Caco-2 (cell line): ENCODE results near the gene HOXC13. TPM values are rescaled to one million over a fixed set of nuclear protein-coding genes. Genes with fewer than 3 reads are reported as not detected.
A peak's percentile ranks its signal among the peaks of the same experiment; 100 is the strongest.

ENCODE experiments used
- BruUV-seq: library from RNA; stranded (reverse); fragments of 400-500 nt; replicated peaks from 2 replicates; lab custom pipeline; 2021; lab: Mats Ljungman, UMichigan
- CTCF ChIA-PET: fragments of 300-600 bp; sonication (Branson Sonifier 250); formaldehyde crosslinking; loops from one replicate; lab custom pipeline; 2022; ENCODE audit warnings: antibody characterized with exemption; lab: Charles Lee
- POLR2A ChIA-PET: fragments of 300-600 bp; sonication (Branson Sonifier 250); formaldehyde crosslinking; loops from one replicate; lab custom pipeline; 2022; ENCODE audit warnings: antibody characterized with exemption; lab: Charles Lee
- DNase-seq, 2 experiments: peaks; one replicate each; pipeline versions ENCODE4 v3.0.0 to v3.0.0-alpha.2; 2020 to 2022
- H3K27me3 ChIP-seq: replicated peaks from 2 replicates; pipeline ENCODE4 v1.6.0; 2011; ENCODE audit warnings: low read length; ENCODE audit not compliant: control insufficient read depth, insufficient read depth
- H3K36me3 ChIP-seq: 2 replicates; pipeline ENCODE4 v1.5.1; 2011; ENCODE audit warnings: low read length; ENCODE audit not compliant: control insufficient read depth, insufficient read depth
- H3K4me1 ChIP-seq: fragments of 250-450 bp; sonication (Bioruptor Pico); 2 replicates; pipeline ENCODE4 v1.5.1; 2020; ENCODE audit warnings: mild to moderate bottlenecking
- H3K4me3 ChIP-seq: 2 replicates; pipeline ENCODE4 v1.5.1; 2011; ENCODE audit warnings: low read depth, mild to moderate bottlenecking, control low read depth, low read length
- H3K9me3 ChIP-seq: fragments of 250-450 bp; sonication (Bioruptor Pico); 2 replicates; pipeline ENCODE4 v1.5.1; 2020; ENCODE audit warnings: mild to moderate bottlenecking, moderate library complexity
- H3K27ac Mint-ChIP-seq: one replicate; pipeline ENCODE4 v1.8.0; 2022; ENCODE audit warnings: mixed read lengths; ENCODE audit not compliant: unreplicated experiment
- H3K27me3 Mint-ChIP-seq: one replicate; pipeline ENCODE4 v1.8.0; 2022; ENCODE audit warnings: mixed read lengths; ENCODE audit not compliant: insufficient read depth, unreplicated experiment
- H3K36me3 Mint-ChIP-seq: one replicate; pipeline ENCODE4 v1.8.0; 2022; ENCODE audit warnings: mild to moderate bottlenecking, mixed read lengths; ENCODE audit not compliant: insufficient read depth, unreplicated experiment
- H3K4me1 Mint-ChIP-seq: one replicate; pipeline ENCODE4 v1.8.0; 2022; ENCODE audit warnings: low read depth, mixed read lengths; ENCODE audit not compliant: unreplicated experiment
- H3K4me3 Mint-ChIP-seq: one replicate; pipeline ENCODE4 v1.8.0; 2022; ENCODE audit warnings: mild to moderate bottlenecking, moderate library complexity, mixed read lengths; ENCODE audit not compliant: unreplicated experiment
- H3K9me3 Mint-ChIP-seq: one replicate; pipeline ENCODE4 v1.8.0; 2022; ENCODE audit warnings: mixed read lengths; ENCODE audit not compliant: unreplicated experiment
- intact Hi-C: fragments of 100-400 bp; cut with micrococcal nuclease; formaldehyde crosslinking; loops from one replicate; pipeline ENCODE4 v1.10.0; 2022; ENCODE audit not compliant: unreplicated experiment
- total RNA-seq: library from RNA; stranded (reverse); gene quantifications from 2 replicates; pipeline ENCODE4 v1.2.3, GENCODE V29; 2022
- TF ChIP-seq, protein P1 (sequence below), 2 experiments: fragments of 200-600 bp in 1 of 2; IDR thresholded peaks; 1 replicate in 1 of 2; 2 replicates in 1 of 2; pipeline versions ENCODE4 v1.5.1 to v1.8.0; 2011 to 2022; ENCODE audit warnings: antibody characterized with exemption in 1 of 2, control low read depth in 1 of 2, inconsistent platforms in 1 of 2, low read depth in 1 of 2, low read length in 1 of 2, mild to moderate bottlenecking in 1 of 2, moderate library complexity in 1 of 2; ENCODE audit not compliant: insufficient read depth in 1 of 2, severe bottlenecking in 1 of 2, unreplicated experiment in 1 of 2

The HOXC13 gene
- total RNA-seq, 1 experiment from 2014 or later: 6.4 TPM

DNA sequence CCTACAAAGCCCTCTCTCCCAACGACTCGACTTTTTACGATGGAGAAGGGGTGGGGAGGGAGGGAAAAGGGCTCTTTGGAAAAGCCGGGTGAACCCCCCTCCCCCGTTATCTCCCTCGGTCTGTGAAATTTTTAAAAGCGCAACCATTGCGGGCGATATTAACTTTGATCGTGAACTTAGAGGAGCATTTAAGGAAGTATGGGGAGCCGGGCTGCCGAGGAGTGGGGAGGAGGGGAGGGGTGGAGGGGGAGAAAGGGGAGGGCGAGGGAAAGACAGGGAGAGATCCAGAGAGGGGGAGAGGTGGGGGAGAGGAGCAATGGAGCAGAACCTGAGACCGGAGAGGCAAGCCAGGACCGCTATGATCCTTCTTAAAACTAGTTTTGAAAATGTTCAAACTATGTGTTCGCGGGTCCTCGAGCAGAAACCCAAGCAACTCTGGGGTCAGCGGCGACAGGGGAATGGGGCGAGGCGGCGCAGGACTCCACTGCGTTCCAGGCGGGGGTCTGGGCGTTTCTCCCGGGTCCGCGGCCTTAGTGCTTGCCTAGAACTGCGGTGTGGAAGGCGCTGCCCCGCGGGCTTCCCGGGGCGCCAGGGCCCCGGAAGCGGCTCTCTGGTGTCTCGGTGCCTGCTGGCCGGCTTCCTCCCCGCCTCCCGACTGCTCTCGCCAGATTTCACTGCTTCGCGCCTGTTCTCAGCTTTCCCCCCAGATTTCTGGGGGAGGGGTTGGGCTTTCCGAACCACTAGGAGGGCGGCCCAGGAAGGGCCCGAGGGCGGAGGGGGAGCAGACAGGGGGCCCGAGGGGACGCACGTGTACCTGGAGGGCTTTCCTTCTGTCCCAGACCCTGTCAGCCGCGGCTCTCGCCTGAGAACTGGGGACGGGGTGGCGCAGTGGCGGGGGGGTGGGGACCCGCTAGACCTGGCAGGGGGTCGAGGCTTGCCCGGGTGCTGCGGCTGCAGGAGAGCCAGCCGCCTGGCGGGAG is 35.7 kb downstream of the HOXC13 start, which contains the start of gene HOTAIR:
HOTAIR (minus strand) TSS at position 871 of the 980 bp plus-strand sequence.
- ChIA-PET CTCF (no interaction called here), POLR2A (no interaction called here)
- H3K36me3 ChIP-seq: no peaks in the 10 kb centered on the region
- Mint-ChIP-seq H3K36me3 (no peaks in the 10 kb centered on the region), H3K27me3 (no peaks in the 10 kb centered on the region), H3K4me1 (peaks cover 8% of the 10 kb centered on the region), H3K27ac (peak within 1 kb of the TSS; percentile 73), H3K9me3 (no peaks in the 10 kb centered on the region), H3K4me3 (peak within 1 kb of the TSS; percentile 83)
- H3K4me1 ChIP-seq: peaks cover 20% of the 10 kb centered on the region
- no peaks in the 10 kb centered on the region for H3K9me3 ChIP-seq
- no peaks in the 10 kb centered on the region for H3K27me3 ChIP-seq
- DNase-seq: peak in 1 of 2 experiments; percentile 59
- BruUV-seq: no TSS peak
- intact Hi-C loops: loop anchor here (5.0 kb wide), 1 partner anchor 43 kb away; no protein-coding TSS in a partner anchor
- TF ChIP-seq, protein P1, sequence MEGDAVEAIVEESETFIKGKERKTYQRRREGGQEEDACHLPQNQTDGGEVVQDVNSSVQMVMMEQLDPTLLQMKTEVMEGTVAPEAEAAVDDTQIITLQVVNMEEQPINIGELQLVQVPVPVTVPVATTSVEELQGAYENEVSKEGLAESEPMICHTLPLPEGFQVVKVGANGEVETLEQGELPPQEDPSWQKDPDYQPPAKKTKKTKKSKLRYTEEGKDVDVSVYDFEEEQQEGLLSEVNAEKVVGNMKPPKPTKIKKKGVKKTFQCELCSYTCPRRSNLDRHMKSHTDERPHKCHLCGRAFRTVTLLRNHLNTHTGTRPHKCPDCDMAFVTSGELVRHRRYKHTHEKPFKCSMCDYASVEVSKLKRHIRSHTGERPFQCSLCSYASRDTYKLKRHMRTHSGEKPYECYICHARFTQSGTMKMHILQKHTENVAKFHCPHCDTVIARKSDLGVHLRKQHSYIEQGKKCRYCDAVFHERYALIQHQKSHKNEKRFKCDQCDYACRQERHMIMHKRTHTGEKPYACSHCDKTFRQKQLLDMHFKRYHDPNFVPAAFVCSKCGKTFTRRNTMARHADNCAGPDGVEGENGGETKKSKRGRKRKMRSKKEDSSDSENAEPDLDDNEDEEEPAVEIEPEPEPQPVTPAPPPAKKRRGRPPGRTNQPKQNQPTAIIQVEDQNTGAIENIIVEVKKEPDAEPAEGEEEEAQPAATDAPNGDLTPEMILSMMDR (IDR thresholded peaks at IDR 0.05; ENCODE audit: insufficient read depth in 1 of 2, low read depth in 1 of 2, low read length in 1 of 2, severe bottlenecking in 1 of 2, unreplicated experiment in 1 of 2): no peak
- peak within 1 kb of the TSS; percentile 66 for H3K4me3 ChIP-seq

DNA sequence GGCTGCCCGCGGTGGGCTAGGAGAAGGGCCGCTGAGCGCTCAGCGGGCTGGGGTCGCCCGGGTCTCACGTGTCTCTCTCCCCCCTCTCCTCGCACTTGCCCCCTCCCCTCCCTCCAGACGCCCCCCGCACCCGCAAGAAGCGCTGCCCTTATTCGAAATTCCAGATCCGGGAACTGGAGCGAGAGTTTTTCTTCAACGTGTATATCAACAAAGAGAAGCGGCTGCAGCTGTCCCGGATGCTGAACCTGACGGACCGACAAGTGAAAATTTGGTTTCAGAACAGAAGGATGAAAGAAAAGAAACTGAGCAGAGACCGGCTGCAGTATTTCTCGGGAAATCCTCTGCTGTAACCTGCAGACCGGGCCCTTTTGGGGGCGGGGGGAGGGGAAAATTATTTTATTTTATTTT is 36.4 kb downstream of the HOXC13 start:
- H3K27ac Mint-ChIP-seq: peak overlapping the region; percentile 73
- H3K4me1 Mint-ChIP-seq: peaks cover 15% of the 10 kb centered on the region
- no TSS peak for BruUV-seq
- H3K9me3 Mint-ChIP-seq: no peaks in the 10 kb centered on the region
- H3K4me3 Mint-ChIP-seq: peak overlapping the region; percentile 83
- intact Hi-C loops: loop anchor here (5.0 kb wide), 1 partner anchor 42 kb away; no protein-coding TSS in a partner anchor
- H3K4me3 ChIP-seq: peak overlapping the region; percentile 66
- H3K36me3 ChIP-seq: no peaks in the 10 kb centered on the region
- TF ChIP-seq, protein P1 (IDR thresholded peaks at IDR 0.05; ENCODE audit: insufficient read depth in 1 of 2, low read depth in 1 of 2, low read length in 1 of 2, severe bottlenecking in 1 of 2, unreplicated experiment in 1 of 2): no peak
- H3K9me3 ChIP-seq: no peaks in the 10 kb centered on the region
- H3K4me1 ChIP-seq: peaks cover 27% of the 10 kb centered on the region
- H3K27me3 Mint-ChIP-seq: no peaks in the 10 kb centered on the region
- H3K27me3 ChIP-seq: no peaks in the 10 kb centered on the region
- POLR2A ChIA-PET: no interaction called here
- no peaks in the 10 kb centered on the region for H3K36me3 Mint-ChIP-seq
- DNase-seq: no peak
- CTCF ChIA-PET: no interaction called here

DNA sequence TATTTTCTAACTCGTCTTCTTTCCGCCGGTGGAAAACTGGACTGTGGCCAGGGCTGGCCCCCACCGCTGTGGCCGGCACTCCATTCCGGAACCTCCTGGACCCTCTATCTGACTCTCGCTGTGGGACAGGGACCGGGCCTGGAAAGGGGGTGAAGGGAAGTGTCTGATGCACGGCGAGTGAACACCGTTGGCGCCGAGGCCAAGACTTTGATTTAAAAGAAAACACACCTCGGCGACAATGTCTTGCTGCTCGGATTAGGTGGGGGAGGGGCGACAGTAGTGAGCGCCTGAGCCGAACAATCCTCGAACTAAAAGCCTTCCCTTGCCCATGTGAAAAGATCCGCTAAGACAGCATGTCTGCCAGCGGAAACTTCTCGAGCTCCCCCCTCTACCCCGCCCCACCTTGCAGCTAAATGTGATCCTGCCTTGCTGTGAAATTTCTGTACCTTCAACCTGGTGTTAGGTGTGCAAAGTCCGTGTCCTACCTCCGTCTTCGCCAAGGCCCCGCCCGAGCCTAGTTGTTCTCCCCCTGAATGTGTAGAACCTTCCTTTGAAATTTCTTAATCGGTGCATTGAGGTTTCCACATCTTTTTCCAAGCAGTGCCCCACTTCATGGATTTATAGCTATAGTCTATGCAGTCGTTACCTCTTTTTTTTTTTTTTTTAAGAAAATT is 37.0 kb downstream of the HOXC13 start:
- Histone ChIP-seq H3K4me3 (no peak overlapping the region), H3K9me3 (no peaks in the 10 kb centered on the region), H3K27me3 (no peaks in the 10 kb centered on the region), H3K4me1 (peaks cover 30% of the 10 kb centered on the region), H3K36me3 (no peaks in the 10 kb centered on the region)
- Mint-ChIP-seq H3K4me3 (peak overlapping the region; percentile 83), H3K36me3 (no peaks in the 10 kb centered on the region), H3K9me3 (no peaks in the 10 kb centered on the region), H3K4me1 (peaks cover 20% of the 10 kb centered on the region), H3K27me3 (no peaks in the 10 kb centered on the region), H3K27ac (peak overlapping the region; percentile 73)
- TF ChIP-seq, protein P1 (IDR thresholded peaks at IDR 0.05; ENCODE audit: insufficient read depth in 1 of 2, low read depth in 1 of 2, low read length in 1 of 2, severe bottlenecking in 1 of 2, unreplicated experiment in 1 of 2): no peak
- intact Hi-C loops: loop anchor here (5.0 kb wide), 1 partner anchor 42 kb away; no protein-coding TSS in a partner anchor
- CTCF ChIA-PET: no interaction called here
- POLR2A ChIA-PET: no interaction called here
- TSS peak; percentile 34 for BruUV-seq
- DNase-seq: no peak
